HL-60 (cell line): ENCODE results near the gene DSCAML1.

ENCODE experiments used
- DNase-seq, 2 experiments: peaks; one replicate each; pipeline ENCODE4 v3.0.0-alpha.2; 2010 to 2020; ENCODE audit warnings: low read depth in 1 of 2, low spot score in 1 of 2
- H3K27ac ChIP-seq: fragments of 250-450 bp; sonication (Bioruptor Pico); replicated peaks from 2 replicates; pipeline ENCODE4 v1.5.1; 2020; ENCODE audit warnings: mild to moderate bottlenecking, moderate library complexity
- H3K27me3 ChIP-seq: fragments of 250-450 bp; sonication (Bioruptor Pico); 2 replicates; pipeline ENCODE4 v1.5.1; 2021; ENCODE audit warnings: mild to moderate bottlenecking, moderate library complexity; ENCODE audit not compliant: insufficient read depth, poor library complexity, severe bottlenecking
- H3K4me3 ChIP-seq: replicated peaks from 2 replicates; pipeline ENCODE4 v1.5.1; 2011; ENCODE audit warnings: mild to moderate bottlenecking, control low read depth, low read length; ENCODE audit not compliant: insufficient read depth
- CTCF ChIP-seq: IDR thresholded peaks from one replicate; pipeline ENCODE4 v1.5.1; 2011; ENCODE audit warnings: low read length, control low read depth, inconsistent platforms; ENCODE audit not compliant: insufficient read depth
- GABPA ChIP-seq: IDR thresholded peaks from 2 replicates; pipeline ENCODE4 v1.6.1; 2012; ENCODE audit warnings: low read depth
- POLR2AphosphoS5 ChIP-seq: IDR thresholded peaks from 2 replicates; pipeline ENCODE4 v1.6.1; 2012; ENCODE audit warnings: low read depth
- REST ChIP-seq: IDR thresholded peaks from 2 replicates; pipeline ENCODE4 v1.6.1; 2012; ENCODE audit warnings: low read depth; ENCODE audit not compliant: insufficient replicate concordance
- SPI1 ChIP-seq: IDR thresholded peaks from 2 replicates; pipeline ENCODE4 v1.6.1; 2012; ENCODE audit warnings: low read depth, mild to moderate bottlenecking, borderline replicate concordance

Gene DSCAML1

GRCh38 chr11:117428186-117428855 lies 368.7 kb downstream of the DSCAML1 start:
- Histone ChIP-seq H3K4me3 (no peak overlapping the region), H3K27me3 (no peaks in the 10 kb centered on the region), H3K27ac (no peak overlapping the region)
- TF ChIP-seq GABPA (no peak), REST (no peak)
- DNase-seq = no peak

GRCh38 chr11:117427356-117427874 lies 369.6 kb downstream of the DSCAML1 start:
- TF ChIP-seq SPI1 (no peak), REST (no peak), CTCF (no peak), POLR2AphosphoS5 (no peak), GABPA (no peak)

GRCh38 chr11:117426941-117427340 lies 370.1 kb downstream of the DSCAML1 start:
- TF ChIP-seq CTCF (no peak), SPI1 (no peak), GABPA (no peak), POLR2AphosphoS5 (no peak), REST (no peak)
- H3K27me3 ChIP-seq = peaks cover 2% of the 10 kb centered on the region

More at GRCh38 chr11:117427356-117427874, 369.6 kb downstream of the DSCAML1 start:
- Histone ChIP-seq H3K4me3 (no peak overlapping the region), H3K27me3 (peaks cover 2% of the 10 kb centered on the region), H3K27ac (no peak overlapping the region)
- no peak for DNase-seq

More at GRCh38 chr11:117426941-117427340, 370.1 kb downstream of the DSCAML1 start:
- Histone ChIP-seq H3K4me3 (no peak overlapping the region), H3K27ac (no peak overlapping the region)
- DNase-seq = no peak
